ENCODE data around the gene MAML2.
A peak's percentile ranks its signal among the peaks of the same experiment; 100 is the strongest.

Gene MAML2
- total RNA-seq = 22.8 to 322 (median 75.7) reads per million in 18 experiments

- DNase-seq = peak; percentile 91 to 93
These were observed at the start of gene MAML2 for GRCh38 chr11:96342961-96343711. Gene MAML2, minus strand, starts transcription at chr11:96343195. Its CDS starts 1,300 bp downstream, at chr11:96341895.

- DNase-seq = no peak
These were observed 48.8 kb upstream of the MAML2 start for GRCh38 chr11:96391698-96392307.

- DNase-seq = peak; percentile 27 to 29
These were observed 47.4 kb upstream of the MAML2 start for GRCh38 chr11:96390488-96390792.

- DNase-seq = peak; percentile 93 to 95
These were observed 46.9 kb upstream of the MAML2 start, which contains the start of the genes CCDC82 and JRKL for GRCh38 chr11:96389720-96390487. Gene CCDC82, minus strand, starts transcription at chr11:96389912. Its CDS starts 5,165 bp downstream, at chr11:96384747. Gene JRKL, plus strand, starts transcription at chr11:96390013. Its CDS starts 637 bp downstream, at chr11:96390650.

GRCh38 chr11:96388891-96389719 lies 46.1 kb upstream of the MAML2 start:
- DNase-seq = peak; percentile 13 to 25

- no peak for DNase-seq
These were observed 42.2 kb upstream of the MAML2 start for GRCh38 chr11:96385187-96385586.

- no peak for DNase-seq
These were observed 41.2 kb upstream of the MAML2 start for GRCh38 chr11:96384156-96384555.

GRCh38 chr11:96376796-96377195 lies 33.8 kb upstream of the MAML2 start:
- no peak for DNase-seq

- peak; percentile 11 to 29 for DNase-seq
These were observed 30.8 kb upstream of the MAML2 start for GRCh38 chr11:96373826-96374225.

- peak in 1 of 2 donors; percentile 43 for DNase-seq
These were observed 24.3 kb upstream of the MAML2 start for GRCh38 chr11:96367342-96367741.

- DNase-seq = no peak
These were observed 23.0 kb upstream of the MAML2 start for GRCh38 chr11:96366024-96366423.

GRCh38 chr11:96365493-96365892 lies 22.5 kb upstream of the MAML2 start:
- no peak for DNase-seq

GRCh38 chr11:96361778-96362177 lies 18.8 kb upstream of the MAML2 start:
- DNase-seq = no peak

GRCh38 chr11:96358321-96358720 lies 15.3 kb upstream of the MAML2 start:
- no peak for DNase-seq

- DNase-seq = no peak
These were observed 14.8 kb upstream of the MAML2 start for GRCh38 chr11:96357794-96358193.

GRCh38 chr11:96356848-96357247 lies 13.9 kb upstream of the MAML2 start:
- DNase-seq = no peak

GRCh38 chr11:96342014-96342960 lies 708 bp downstream of the MAML2 start:
- DNase-seq = no peak

- DNase-seq = peak in 1 of 2 donors; percentile 17
These were observed 1.6 kb downstream of the MAML2 start for GRCh38 chr11:96341211-96342013.

GRCh38 chr11:96340555-96340885 lies 2.5 kb downstream of the MAML2 start:
- no peak for DNase-seq
